GM12878 (cell line): ENCODE results near the gene GRM3. TPM values are rescaled to one million over a fixed set of nuclear protein-coding genes. Genes with fewer than 3 reads are reported as not detected.

Experiments
- ATAC-seq: fragments of 200-7000 bp; cut with Tn5 transposase; 3 replicates; pipeline ENCODE4 v1.9.1; 2020; ENCODE audit warnings: mild to moderate bottlenecking, moderate library complexity
- BruUV-seq: library from RNA; stranded (reverse); fragments of 400-500 nt; replicated peaks from 2 replicates; lab custom pipeline; 2021; lab: Mats Ljungman, UMichigan
- CTCF ChIA-PET: fragments of 300-600 bp; sonication (Branson Sonifier 250); formaldehyde crosslinking; extraction: SDS; loops from one replicate; lab custom pipeline; 2021; ENCODE audit warnings: inconsistent platforms; lab: Yijun Ruan, JAX
- POLR2A ChIA-PET: fragments of 350-600 bp; formaldehyde crosslinking; extraction: SDS; loops from one replicate; lab custom pipeline; 2021; ENCODE audit warnings: inconsistent platforms; lab: Charles Lee
- RAD21 ChIA-PET: fragments of 300-600 bp; sonication (Branson Sonifier 250); formaldehyde crosslinking; loops from one replicate; lab custom pipeline; 2023; ENCODE audit warnings: antibody characterized with exemption; ENCODE audit not compliant: unreplicated experiment; lab: Charles Lee
- SMC1A ChIA-PET: fragments of 300-600 bp; sonication (Branson Sonifier 250); formaldehyde crosslinking; loops from one replicate; lab custom pipeline; 2023; ENCODE audit not compliant: unreplicated experiment, uncharacterized antibody; lab: Charles Lee
- DNase-seq: peaks from one replicate; pipeline ENCODE4 v3.0.0-alpha.2; 2011; ENCODE audit warnings: low read depth, low spot score
- FAIRE-seq: peaks from 3 replicates; lab custom pipeline; 2011; peaks lifted over from hg19 to GRCh38; lab: Jason Lieb, UNC
- H2AFZ ChIP-seq: 2 replicates; pipeline ENCODE4 v1.6.0; 2011; ENCODE audit warnings: low read depth, low read length, control low read depth; ENCODE audit not compliant: control insufficient read depth
- H3K27ac ChIP-seq: 2 replicates; pipeline ENCODE4 v1.5.1; 2011; ENCODE audit warnings: control low read depth; ENCODE audit not compliant: control insufficient read depth, insufficient read depth
- H3K27me3 ChIP-seq, 2 experiments: replicated peaks in 1 of 2; 2 replicates each; pipeline versions ENCODE4 v1.6.0 to v1.6.1; 2011; ENCODE audit warnings: low read length in 1 of 2; ENCODE audit not compliant: control insufficient read depth in 2 of 2, insufficient read depth in 2 of 2
- H3K36me3 ChIP-seq, 2 experiments: 2 replicates each; pipeline ENCODE4 v1.5.1; 2011; ENCODE audit warnings: low read length in 1 of 2; ENCODE audit not compliant: control insufficient read depth in 2 of 2, insufficient read depth in 2 of 2
- H3K4me1 ChIP-seq: 2 replicates; pipeline ENCODE4 v1.6.1; 2011; ENCODE audit warnings: mild to moderate bottlenecking, low read length, moderate library complexity, mixed read lengths; ENCODE audit not compliant: control insufficient read depth, insufficient read depth
- H3K4me2 ChIP-seq: 2 replicates; pipeline ENCODE4 v1.6.0; 2011; ENCODE audit warnings: control low read depth; ENCODE audit not compliant: control insufficient read depth, insufficient read depth
- H3K4me3 ChIP-seq: fragments of 200-600 bp; sonication (generic); 2 replicates; pipeline ENCODE4 v1.5.1; 2016
- H3K79me2 ChIP-seq: 2 replicates; pipeline ENCODE4 v1.6.0; 2011; ENCODE audit warnings: low read length; ENCODE audit not compliant: control insufficient read depth, insufficient read depth
- H3K9ac ChIP-seq: 2 replicates; pipeline ENCODE4 v1.8.0; 2011; ENCODE audit warnings: low read length, control low read depth, mixed read lengths; ENCODE audit not compliant: control insufficient read depth, insufficient read depth
- H3K9me3 ChIP-seq: replicated peaks from 3 replicates; pipeline ENCODE4 v1.5.1; 2011; ENCODE audit warnings: mild to moderate bottlenecking, low read length; ENCODE audit not compliant: control insufficient read depth, insufficient read depth
- H4K20me1 ChIP-seq: 2 replicates; pipeline ENCODE4 v1.6.0; 2011; ENCODE audit not compliant: control insufficient read depth, insufficient read depth
- CBFB ChIP-seq: IDR thresholded peaks from 2 replicates; pipeline ENCODE4 v1.6.1; 2016; ENCODE audit warnings: antibody characterized with exemption, low read depth
- IRF3 ChIP-seq: fragments of 450-650 bp; IDR thresholded peaks from 2 replicates; pipeline ENCODE4 v1.6.1; 2014; ENCODE audit warnings: mild to moderate bottlenecking
- NR2C1 ChIP-seq: fragments of 450-650 bp; IDR thresholded peaks from 2 replicates; pipeline ENCODE4 v1.6.1; 2017; ENCODE audit warnings: antibody characterized with exemption, mild to moderate bottlenecking, moderate library complexity
- PML ChIP-seq: IDR thresholded peaks from 2 replicates; pipeline ENCODE4 v1.6.1; 2012; ENCODE audit warnings: low read length, inconsistent platforms
- RELA ChIP-seq: fragments of 450-650 bp; IDR thresholded peaks from 2 replicates; pipeline ENCODE4 v1.8.0; 2014; ENCODE audit warnings: borderline replicate concordance; ENCODE audit not compliant: partially characterized antibody
- RELB ChIP-seq: fragments of 450-650 bp; IDR thresholded peaks from 2 replicates; pipeline ENCODE4 v1.6.1; 2017; ENCODE audit warnings: low read depth, mild to moderate bottlenecking, moderate library complexity
- YBX1 ChIP-seq: fragments of 450-650 bp; IDR thresholded peaks from 2 replicates; pipeline ENCODE4 v1.6.1; 2016; ENCODE audit warnings: antibody characterized with exemption
- WGBS: methylation state at CpG from one replicate; pipeline ENCODE4 v1.1.6; 2016; ENCODE audit warnings: low lambda C conversion rate; ENCODE audit not compliant: insufficient replicate concordance, insufficient coverage; ENCODE audit errors: missing lambda C conversion rate; 5-methylcytosine and 5-hydroxymethylcytosine counted together
- in situ Hi-C: fragments of 300-500 bp; cut with MboI; formaldehyde crosslinking; loops from 9 replicates; pipeline ENCODE4 v1.14.3; 2018; ENCODE audit warnings: mixed read lengths
- intact Hi-C: fragments of 100-400 bp; cut with micrococcal nuclease; formaldehyde crosslinking; loops from one replicate; pipeline ENCODE4 v1.14.2; 2022; ENCODE audit not compliant: unreplicated experiment
- polyA plus RNA-seq, 11 experiments: library from polyadenylated mRNA; depleted of rRNA in 4 of 11; unstranded in 6 of 11; stranded (reverse) in 5 of 11; fragments of >200 nt; fragmentation: Nextera tagmentation in 4 of 11; fragmentation: Illumina TruSeq in 1 of 11; extraction: Ambion mirVana in 4 of 11; extraction: Trizol in 1 of 11; gene quantifications; 1 replicate in 1 of 11; 2 replicates in 10 of 11; pipeline versions ENCODE4 v1.2.1 to v1.2.3, GENCODE V29; 2011 to 2016; ENCODE audit warnings: inconsistent platforms in 2 of 11, missing spikeins in 2 of 11, low read depth in 1 of 11
- total RNA-seq, 4 experiments: library from RNA; depleted of rRNA in 3 of 4; stranded (reverse); fragments of >200 nt in 3 of 4; fragmentation: Illumina TruSeq in 1 of 4; extraction: Trizol in 1 of 4; gene quantifications; 2 replicates each; pipeline versions ENCODE4 v1.2.1 to v1.2.3, GENCODE V29; 2013 to 2021
- TF ChIP-seq, protein P1 (sequence below): fragments of 450-650 bp; IDR thresholded peaks from 2 replicates; pipeline ENCODE4 v1.6.1; 2018; ENCODE audit warnings: borderline replicate concordance, mild to moderate bottlenecking; ENCODE audit not compliant: partially characterized antibody

Gene GRM3
- total and polyA plus RNA-seq, 10 of the 15 experiments (the other 5 are each of a cell fraction or from before 2014, with no cell fraction given) = 0.03 to 0.49 (median 0.15) TPM; not detected in 1

DNA sequence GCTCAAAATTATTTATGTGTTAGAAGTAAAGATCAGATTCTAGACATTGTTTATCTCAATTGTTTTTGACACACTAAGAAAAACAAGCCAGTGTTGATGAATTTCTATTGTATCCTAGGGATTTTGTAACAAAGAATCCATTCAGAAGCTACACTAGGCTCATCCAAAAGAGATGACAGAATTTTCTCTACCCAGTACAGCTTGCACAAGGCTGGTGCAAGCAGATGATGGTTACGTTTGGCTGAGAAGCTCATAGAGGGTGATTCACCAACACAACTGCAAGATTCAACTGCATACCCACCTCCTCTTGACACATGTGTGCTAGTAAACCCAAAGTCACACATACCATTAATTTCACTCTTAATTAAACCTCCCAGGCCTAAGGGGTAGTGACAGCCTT lies 20.8 kb downstream of the GRM3 start:
- POLR2A ChIA-PET = no interaction called here

More for the DNA sequence above, 20.8 kb downstream of the GRM3 start:
- Histone ChIP-seq H3K4me2 (no peak overlapping the region), H2AFZ (no peak overlapping the region), H3K36me3 (no peaks in the 10 kb centered on the region), H3K4me3 (no peak overlapping the region), H3K9ac (no peak overlapping the region), H3K27ac (no peak overlapping the region), H4K20me1 (no peaks in the 10 kb centered on the region), H3K27me3 (no peaks in the 10 kb centered on the region; a peak in 1 of 4 replicates), H3K9me3 (no peaks in the 10 kb centered on the region), H3K4me1 (no peaks in the 10 kb centered on the region), H3K79me2 (no peaks in the 10 kb centered on the region)
- intact Hi-C loops (no loop called here), in situ Hi-C loops (no loop called here)
- FAIRE-seq (no peak), ATAC-seq (no peak), DNase-seq (no peak)
- RAD21 ChIA-PET = no interaction called here
- SMC1A ChIA-PET = interaction anchor here (0.7 kb wide), 1 partner anchor 14 kb away, joined by 3 read pairs; no protein-coding TSS in a partner anchor
- no TSS peak for BruUV-seq
- CTCF ChIA-PET = interaction anchor here (0.9 kb wide), 1 partner anchor 151 kb away, joined by 3 read pairs; no protein-coding TSS in a partner anchor
- TF ChIP-seq CBFB (no peak), RELB (no peak), RELA (no peak), IRF3 (no peak), YBX1 (no peak), PML (no peak), NR2C1 (no peak)
- TF ChIP-seq, protein P1, sequence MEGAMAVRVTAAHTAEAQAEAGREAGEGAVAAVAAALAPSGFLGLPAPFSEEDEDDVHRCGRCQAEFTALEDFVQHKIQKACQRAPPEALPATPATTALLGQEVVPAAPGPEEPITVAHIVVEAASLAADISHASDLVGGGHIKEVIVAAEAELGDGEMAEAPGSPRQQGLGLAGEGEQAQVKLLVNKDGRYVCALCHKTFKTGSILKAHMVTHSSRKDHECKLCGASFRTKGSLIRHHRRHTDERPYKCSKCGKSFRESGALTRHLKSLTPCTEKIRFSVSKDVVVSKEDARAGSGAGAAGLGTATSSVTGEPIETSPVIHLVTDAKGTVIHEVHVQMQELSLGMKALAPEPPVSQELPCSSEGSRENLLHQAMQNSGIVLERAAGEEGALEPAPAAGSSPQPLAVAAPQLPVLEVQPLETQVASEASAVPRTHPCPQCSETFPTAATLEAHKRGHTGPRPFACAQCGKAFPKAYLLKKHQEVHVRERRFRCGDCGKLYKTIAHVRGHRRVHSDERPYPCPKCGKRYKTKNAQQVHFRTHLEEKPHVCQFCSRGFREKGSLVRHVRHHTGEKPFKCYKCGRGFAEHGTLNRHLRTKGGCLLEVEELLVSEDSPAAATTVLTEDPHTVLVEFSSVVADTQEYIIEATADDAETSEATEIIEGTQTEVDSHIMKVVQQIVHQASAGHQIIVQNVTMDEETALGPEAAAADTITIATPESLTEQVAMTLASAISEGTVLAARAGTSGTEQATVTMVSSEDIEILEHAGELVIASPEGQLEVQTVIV = no peak
- WGBS = 0% methylated on average over 1 of the region's 1 CpG
